OCI-LY7 (cell line): ENCODE measurements around the gene GALR3. TPM values are rescaled to one million over a fixed set of nuclear protein-coding genes. Genes with fewer than 3 reads are reported as not detected.

Experiments
- BruUV-seq: library from RNA; stranded (reverse); fragments of 400-500 nt; replicated peaks from 2 replicates; lab custom pipeline; 2021; lab: Mats Ljungman, UMichigan
- CTCF ChIA-PET: fragments of 300-600 bp; sonication (Branson Sonifier 250); formaldehyde crosslinking; loops from one replicate; lab custom pipeline; 2022; ENCODE audit warnings: antibody characterized with exemption; ENCODE audit not compliant: unreplicated experiment; lab: Charles Lee
- POLR2A ChIA-PET: fragments of 300-600 bp; sonication (Branson Sonifier 250); formaldehyde crosslinking; loops from one replicate; lab custom pipeline; 2022; ENCODE audit warnings: antibody characterized with exemption; lab: Charles Lee
- DNase-seq: peaks from one replicate; pipeline ENCODE4 v3.0.0-alpha.2; 2015; ENCODE audit warnings: low spot score
- H2AFZ ChIP-seq: fragments of 200-600 bp; sonication (generic), shearing (Covaris generic); 2 replicates; pipeline ENCODE4 v1.6.1; 2014; ENCODE audit warnings: mild to moderate bottlenecking, antibody characterized with exemption, low read length, moderate library complexity
- H3K27ac ChIP-seq: fragments of 200-600 bp; sonication (generic); 2 replicates; pipeline ENCODE4 v1.5.1; 2014; ENCODE audit warnings: mixed run types, low read depth, mild to moderate bottlenecking, moderate library complexity, low read length, inconsistent platforms; ENCODE audit not compliant: poor library complexity, severe bottlenecking
- H3K36me3 ChIP-seq: fragments of 200-600 bp; sonication (generic); 2 replicates; pipeline ENCODE4 v1.6.1; 2014; ENCODE audit warnings: mild to moderate bottlenecking, antibody characterized with exemption, low read length, moderate library complexity, mixed read lengths; ENCODE audit not compliant: insufficient read depth
- H3K4me1 ChIP-seq: fragments of 200-600 bp; sonication (generic); 2 replicates; pipeline ENCODE4 v1.5.1; 2014; ENCODE audit warnings: mild to moderate bottlenecking, low read length; ENCODE audit not compliant: insufficient read depth, poor library complexity, severe bottlenecking
- H3K4me2 ChIP-seq: fragments of 200-600 bp; sonication (generic); 2 replicates; pipeline ENCODE4 v1.6.1; 2014; ENCODE audit warnings: mild to moderate bottlenecking, low read length
- H3K4me3 ChIP-seq: fragments of 200-600 bp; sonication (generic); 2 replicates; pipeline ENCODE4 v1.5.1; 2014; ENCODE audit warnings: mild to moderate bottlenecking, low read depth, low read length; ENCODE audit not compliant: poor library complexity, severe bottlenecking
- H3K79me2 ChIP-seq: fragments of 200-600 bp; sonication (generic); 2 replicates; pipeline ENCODE4 v1.6.1; 2016; ENCODE audit warnings: low read depth, mild to moderate bottlenecking, low read length, moderate library complexity, mixed read lengths; ENCODE audit not compliant: insufficient read depth
- H3K9me2 ChIP-seq: fragments of 200-600 bp; sonication (generic); 2 replicates; pipeline ENCODE4 v1.6.1; 2016; ENCODE audit warnings: mild to moderate bottlenecking, low read length, mixed read lengths; ENCODE audit not compliant: insufficient read depth
- H3K9me3 ChIP-seq: fragments of 200-600 bp; sonication (generic); 2 replicates; pipeline ENCODE4 v1.6.1; 2014; ENCODE audit warnings: mild to moderate bottlenecking, mixed run types, low read length, mixed read lengths
- H4K20me1 ChIP-seq: fragments of 200-600 bp; sonication (generic); 2 replicates; pipeline ENCODE4 v1.6.1; 2014; ENCODE audit warnings: mild to moderate bottlenecking, antibody characterized with exemption, low read length, moderate library complexity, mixed read lengths; ENCODE audit not compliant: insufficient read depth
- EZH2phosphoT487 ChIP-seq: fragments of 200-600 bp; sonication (generic); IDR thresholded peaks from 2 replicates; pipeline ENCODE4 v1.6.1; 2018; ENCODE audit warnings: low read depth, borderline replicate concordance, mild to moderate bottlenecking, mixed run types, antibody characterized with exemption, low read length, moderate library complexity, mixed read lengths
- intact Hi-C: fragments of 100-400 bp; cut with micrococcal nuclease; formaldehyde crosslinking; loops from one replicate; pipeline ENCODE4 v1.10.0; 2022; ENCODE audit not compliant: unreplicated experiment
- total RNA-seq, 2 experiments: library from RNA; depleted of rRNA in 1 of 2; stranded (reverse); fragments of >200 nt in 1 of 2; shearing (Covaris generic) in 1 of 2; gene quantifications; 2 replicates each; pipeline ENCODE4 v1.2.3, GENCODE V29; 2014 to 2022
- TF ChIP-seq, protein P1 (sequence below): fragments of 200-600 bp; sonication (generic); conservative IDR thresholded peaks from 2 replicates; pipeline ENCODE4 v1.5.1; 2014; ENCODE audit warnings: mild to moderate bottlenecking, antibody characterized with exemption, low read length, moderate library complexity, mixed read lengths

GALR3 gene
- total RNA-seq, 2 experiments from 2014 or later: not detected

DNA sequence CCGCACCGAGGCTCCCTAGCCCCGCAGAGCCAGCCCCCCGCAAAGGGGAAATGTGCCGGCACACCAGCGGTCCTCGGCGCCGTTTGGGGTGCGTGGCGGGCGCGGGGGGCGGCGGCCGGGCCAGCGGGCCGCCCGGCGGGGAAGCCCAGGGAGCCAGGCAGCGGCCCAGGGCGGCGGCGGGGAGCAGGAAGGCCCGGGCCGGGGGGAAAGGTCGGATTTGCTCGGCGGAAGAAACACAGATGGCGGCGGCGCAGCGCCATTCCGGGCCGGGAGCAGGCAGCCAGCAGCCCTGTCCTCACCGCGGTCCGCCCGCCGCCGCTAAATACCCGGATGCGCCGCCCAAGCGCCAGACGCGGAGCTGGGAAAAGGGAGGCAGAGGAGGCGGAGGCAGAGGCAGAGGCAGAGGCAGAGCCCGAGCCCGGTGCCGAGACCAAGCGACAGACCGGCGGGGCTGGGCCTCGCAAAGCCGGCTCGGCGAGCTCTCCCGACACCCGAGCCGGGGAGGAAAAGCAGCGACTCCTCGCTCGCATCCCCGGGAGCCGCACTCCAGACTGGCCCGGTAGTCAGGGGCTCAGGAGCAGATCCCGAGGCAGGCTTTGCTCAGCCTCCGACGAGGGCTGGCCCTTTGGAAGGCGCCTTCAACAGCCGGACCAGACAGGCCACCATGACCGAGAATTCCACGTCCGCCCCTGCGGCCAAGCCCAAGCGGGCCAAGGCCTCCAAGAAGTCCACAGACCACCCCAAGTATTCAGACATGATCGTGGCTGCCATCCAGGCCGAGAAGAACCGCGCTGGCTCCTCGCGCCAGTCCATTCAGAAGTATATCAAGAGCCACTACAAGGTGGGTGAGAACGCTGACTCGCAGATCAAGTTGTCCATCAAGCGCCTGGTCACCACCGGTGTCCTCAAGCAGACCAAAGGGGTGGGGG lies 18.0 kb upstream of the GALR3 start:
- BruUV-seq: no TSS peak
- Histone ChIP-seq H3K9me3 (no peaks in the 10 kb centered on the region), H3K9me2 (no peaks in the 10 kb centered on the region), H3K36me3 (no peaks in the 10 kb centered on the region), H3K4me2 (no peak overlapping the region), H4K20me1 (no peaks in the 10 kb centered on the region), H3K27ac (no peak overlapping the region), H3K4me1 (peaks cover 19% of the 10 kb centered on the region), H2AFZ (no peak overlapping the region), H3K79me2 (no peaks in the 10 kb centered on the region), H3K4me3 (no peak overlapping the region)
- DNase-seq: no peak
- CTCF ChIA-PET: no interaction called here
- TF ChIP-seq, protein P1, sequence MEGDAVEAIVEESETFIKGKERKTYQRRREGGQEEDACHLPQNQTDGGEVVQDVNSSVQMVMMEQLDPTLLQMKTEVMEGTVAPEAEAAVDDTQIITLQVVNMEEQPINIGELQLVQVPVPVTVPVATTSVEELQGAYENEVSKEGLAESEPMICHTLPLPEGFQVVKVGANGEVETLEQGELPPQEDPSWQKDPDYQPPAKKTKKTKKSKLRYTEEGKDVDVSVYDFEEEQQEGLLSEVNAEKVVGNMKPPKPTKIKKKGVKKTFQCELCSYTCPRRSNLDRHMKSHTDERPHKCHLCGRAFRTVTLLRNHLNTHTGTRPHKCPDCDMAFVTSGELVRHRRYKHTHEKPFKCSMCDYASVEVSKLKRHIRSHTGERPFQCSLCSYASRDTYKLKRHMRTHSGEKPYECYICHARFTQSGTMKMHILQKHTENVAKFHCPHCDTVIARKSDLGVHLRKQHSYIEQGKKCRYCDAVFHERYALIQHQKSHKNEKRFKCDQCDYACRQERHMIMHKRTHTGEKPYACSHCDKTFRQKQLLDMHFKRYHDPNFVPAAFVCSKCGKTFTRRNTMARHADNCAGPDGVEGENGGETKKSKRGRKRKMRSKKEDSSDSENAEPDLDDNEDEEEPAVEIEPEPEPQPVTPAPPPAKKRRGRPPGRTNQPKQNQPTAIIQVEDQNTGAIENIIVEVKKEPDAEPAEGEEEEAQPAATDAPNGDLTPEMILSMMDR: no peak
- no peak for TF ChIP-seq EZH2phosphoT487
- intact Hi-C loops: loop anchor here (5.0 kb wide), 1 partner anchor 58 kb away; no protein-coding TSS in a partner anchor
- POLR2A ChIA-PET: no interaction called here

DNA sequence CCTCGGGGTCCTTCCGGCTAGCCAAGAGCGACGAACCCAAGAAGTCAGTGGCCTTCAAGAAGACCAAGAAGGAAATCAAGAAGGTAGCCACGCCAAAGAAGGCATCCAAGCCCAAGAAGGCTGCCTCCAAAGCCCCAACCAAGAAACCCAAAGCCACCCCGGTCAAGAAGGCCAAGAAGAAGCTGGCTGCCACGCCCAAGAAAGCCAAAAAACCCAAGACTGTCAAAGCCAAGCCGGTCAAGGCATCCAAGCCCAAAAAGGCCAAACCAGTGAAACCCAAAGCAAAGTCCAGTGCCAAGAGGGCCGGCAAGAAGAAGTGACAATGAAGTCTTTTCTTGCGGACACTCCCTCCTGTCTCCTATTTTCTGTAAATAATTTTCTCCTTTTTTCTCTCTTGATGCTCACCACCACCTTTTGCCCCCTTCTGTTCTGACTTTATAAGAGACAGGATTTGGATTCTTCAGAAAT lies 17.3 kb upstream of the GALR3 start:
- Histone ChIP-seq H3K4me1 (peaks cover 19% of the 10 kb centered on the region), H3K36me3 (no peaks in the 10 kb centered on the region), H3K4me2 (no peak overlapping the region), H4K20me1 (no peaks in the 10 kb centered on the region), H3K79me2 (no peaks in the 10 kb centered on the region), H3K9me3 (no peaks in the 10 kb centered on the region), H3K4me3 (no peak overlapping the region), H2AFZ (no peak overlapping the region), H3K27ac (no peak overlapping the region), H3K9me2 (no peaks in the 10 kb centered on the region)
- POLR2A ChIA-PET: interaction anchor here (0.6 kb wide), 1 partner anchor 38 kb away, joined by 3 read pairs; the partner anchor contains the start of gene ANKRD54
- CTCF ChIA-PET: no interaction called here
- TF ChIP-seq, protein P1: no peak
- no peak for TF ChIP-seq EZH2phosphoT487
- DNase-seq: no peak
- no TSS peak for BruUV-seq
- intact Hi-C loops: loop anchor here (2.0 to 5.0 kb wide), 2 partner anchors 29 to 59 kb away; no protein-coding TSS in a partner anchor
